Measurements from ENCODE around the gene BBS9. TPM values are rescaled to one million over a fixed set of nuclear protein-coding genes. Genes with fewer than 3 reads are reported as not detected.
A peak's percentile ranks its signal among the peaks of the same experiment; 100 is the strongest.

Gene BBS9
- total and polyA plus RNA-seq, 2 experiments from 2014 or later, result 10.2 to 15.0 TPM

GRCh38 chr7:33243319-33243881 lies 114.0 kb downstream of the BBS9 start:
- Histone ChIP-seq H3K79me2 (ENCODE audit: insufficient read depth) (no peaks in the 10 kb centered on the region), H3K27me3 (replicated peaks; ENCODE audit: insufficient read depth) (no peaks in the 10 kb centered on the region), H3K9ac (no peak overlapping the region), H3K4me3 (no peak overlapping the region), H3K36me3 (ENCODE audit: low read depth) (no peaks in the 10 kb centered on the region), H3F3A (ENCODE audit: insufficient read depth) (no peaks in the 10 kb centered on the region), H2AFZ (no peak overlapping the region), H3K4me1 (ENCODE audit: insufficient read depth) (peaks cover 4% of the 10 kb centered on the region; the same call in 1 of the 2 replicates), H3K9me2 (ENCODE audit: insufficient read depth) (no peaks in the 10 kb centered on the region), H3K9me3 (ENCODE audit: low read depth) (no peaks in the 10 kb centered on the region), H3K27ac (no peak overlapping the region), H4K20me1 (ENCODE audit: insufficient read depth) (no peaks in the 10 kb centered on the region), H3K4me2 (ENCODE audit: unreplicated experiment) (no peak overlapping the region)
- TF ChIP-seq EZH2phosphoT487 (IDR thresholded peaks at IDR 0.05; ENCODE audit: insufficient read depth, low read depth) (no peak), EZH2 (IDR thresholded peaks at IDR 0.05; ENCODE audit: insufficient read depth, poor library complexity, severe bottlenecking) (no peak)
- in situ Hi-C loops (cut with MboI), result loop anchor here (25.0 kb wide), 1 partner anchor 694 kb away; no protein-coding TSS in a partner anchor
- 44 to 46% methylated on average over 2 of the region's 2 CpGs for WGBS, 2 experiments (ENCODE audit: low coverage in 1 of 2, low lambda C conversion rate in 2 of 2, missing lambda C conversion rate in 2 of 2)
- DNase-seq, result peak; percentile 77

GRCh38 chr7:33248671-33249070 lies 119.3 kb downstream of the BBS9 start:
- TF ChIP-seq EZH2phosphoT487 (IDR thresholded peaks at IDR 0.05; ENCODE audit: insufficient read depth, low read depth), result no peak
- TF ChIP-seq EZH2 (IDR thresholded peaks at IDR 0.05; ENCODE audit: insufficient read depth, poor library complexity, severe bottlenecking), result no peak
- H3K9me2 ChIP-seq (ENCODE audit: insufficient read depth), result no peaks in the 10 kb centered on the region

GRCh38 chr7:33250421-33250871 lies 121.1 kb downstream of the BBS9 start:
- Histone ChIP-seq H3K4me1 (ENCODE audit: insufficient read depth) (peaks cover 25% of the 10 kb centered on the region), H3F3A (ENCODE audit: insufficient read depth) (peaks cover 21% of the 10 kb centered on the region), H3K27ac (peak overlapping the region; percentile 52), H2AFZ (no peak overlapping the region), H3K27me3 (replicated peaks; ENCODE audit: insufficient read depth) (no peaks in the 10 kb centered on the region), H3K4me3 (no peak overlapping the region), H3K9me2 (ENCODE audit: insufficient read depth) (no peaks in the 10 kb centered on the region), H4K20me1 (ENCODE audit: insufficient read depth) (no peaks in the 10 kb centered on the region), H3K79me2 (ENCODE audit: insufficient read depth) (no peaks in the 10 kb centered on the region; the same call in 1 of the 2 replicates), H3K9me3 (ENCODE audit: low read depth) (no peaks in the 10 kb centered on the region), H3K4me2 (ENCODE audit: unreplicated experiment) (peak overlapping the region; percentile 21), H3K36me3 (ENCODE audit: low read depth) (no peaks in the 10 kb centered on the region), H3K9ac (no peak overlapping the region)
- no peak for TF ChIP-seq EZH2phosphoT487 (IDR thresholded peaks at IDR 0.05; ENCODE audit: insufficient read depth, low read depth)
- in situ Hi-C loops (cut with MboI), result no loop called here
- DNase-seq, result peak; percentile 66

More at GRCh38 chr7:33248671-33249070, 119.3 kb downstream of the BBS9 start:
- no peaks in the 10 kb centered on the region for H3K27me3 ChIP-seq (replicated peaks; ENCODE audit: insufficient read depth)
- H2AFZ ChIP-seq, result no peak overlapping the region
- in situ Hi-C loops (cut with MboI), result loop anchor here (25.0 kb wide), 1 partner anchor 689 kb away; no protein-coding TSS in a partner anchor
- H3K4me3 ChIP-seq, result no peak overlapping the region
- H3K27ac ChIP-seq, result no peak overlapping the region
- no peaks in the 10 kb centered on the region for H3K79me2 ChIP-seq (ENCODE audit: insufficient read depth)
- 97 to 99% methylated on average over 4 of the region's 4 CpGs for WGBS, 2 experiments (ENCODE audit: low coverage in 1 of 2, low lambda C conversion rate in 2 of 2, missing lambda C conversion rate in 2 of 2)
- DNase-seq, result no peak
- H3K4me2 ChIP-seq (ENCODE audit: unreplicated experiment), result no peak overlapping the region
- no peaks in the 10 kb centered on the region for H3K9me3 ChIP-seq (ENCODE audit: low read depth)
- H3K4me1 ChIP-seq (ENCODE audit: insufficient read depth), result peaks cover 26% of the 10 kb centered on the region
- H4K20me1 ChIP-seq (ENCODE audit: insufficient read depth), result no peaks in the 10 kb centered on the region
- H3K36me3 ChIP-seq (ENCODE audit: low read depth), result no peaks in the 10 kb centered on the region
- no peak overlapping the region for H3K9ac ChIP-seq
- peaks cover 21% of the 10 kb centered on the region for H3F3A ChIP-seq (ENCODE audit: insufficient read depth)

GRCh38 chr7:33251301-33251700 lies 121.9 kb downstream of the BBS9 start:
- no peaks in the 10 kb centered on the region for H4K20me1 ChIP-seq (ENCODE audit: insufficient read depth)
- H3K4me2 ChIP-seq (ENCODE audit: unreplicated experiment), result peak overlapping the region; percentile 21
- H3K4me3 ChIP-seq, result no peak overlapping the region
- peak; percentile 5 for DNase-seq
- H3K9me3 ChIP-seq (ENCODE audit: low read depth), result no peaks in the 10 kb centered on the region
- in situ Hi-C loops (cut with MboI), result no loop called here
- peaks cover 21% of the 10 kb centered on the region for H3F3A ChIP-seq (ENCODE audit: insufficient read depth)
- no peak overlapping the region for H3K9ac ChIP-seq
- H3K27ac ChIP-seq, result peak overlapping the region; percentile 52
- H3K9me2 ChIP-seq (ENCODE audit: insufficient read depth), result no peaks in the 10 kb centered on the region
- H3K4me1 ChIP-seq (ENCODE audit: insufficient read depth), result peaks cover 25% of the 10 kb centered on the region
- H3K36me3 ChIP-seq (ENCODE audit: low read depth), result no peaks in the 10 kb centered on the region
- H3K79me2 ChIP-seq (ENCODE audit: insufficient read depth), result no peaks in the 10 kb centered on the region; the same call in 1 of the 2 replicates
- no peak overlapping the region for H2AFZ ChIP-seq
- no peak for TF ChIP-seq EZH2 (IDR thresholded peaks at IDR 0.05; ENCODE audit: insufficient read depth, poor library complexity, severe bottlenecking)
- no peak for TF ChIP-seq EZH2phosphoT487 (IDR thresholded peaks at IDR 0.05; ENCODE audit: insufficient read depth, low read depth)
- H3K27me3 ChIP-seq (replicated peaks; ENCODE audit: insufficient read depth), result no peaks in the 10 kb centered on the region

GRCh38 chr7:33258491-33258951 lies 129.2 kb downstream of the BBS9 start:
- peak; percentile 74 for DNase-seq
- H3K27ac ChIP-seq, result peak overlapping the region; percentile 19
- H3K36me3 ChIP-seq (ENCODE audit: low read depth), result no peaks in the 10 kb centered on the region
- peak overlapping the region; percentile 22 for H3K4me2 ChIP-seq (ENCODE audit: unreplicated experiment)
- H3K79me2 ChIP-seq (ENCODE audit: insufficient read depth), result no peaks in the 10 kb centered on the region; the same call in 1 of the 2 replicates
- H3K9me3 ChIP-seq (ENCODE audit: low read depth), result no peaks in the 10 kb centered on the region
- no peak overlapping the region for H3K4me3 ChIP-seq
- H3F3A ChIP-seq (ENCODE audit: insufficient read depth), result peaks cover 13% of the 10 kb centered on the region
- 0 out of 2 replicates have a peak, but pooled peaks have one; percentile 42 for TF ChIP-seq EZH2phosphoT487 (IDR thresholded peaks at IDR 0.05; ENCODE audit: insufficient read depth, low read depth)
- TF ChIP-seq EZH2 (IDR thresholded peaks at IDR 0.05; ENCODE audit: insufficient read depth, poor library complexity, severe bottlenecking), result no peak
- H4K20me1 ChIP-seq (ENCODE audit: insufficient read depth), result no peaks in the 10 kb centered on the region
- no peak overlapping the region for H2AFZ ChIP-seq
- no peak overlapping the region for H3K9ac ChIP-seq
- H3K4me1 ChIP-seq (ENCODE audit: insufficient read depth), result peaks cover 42% of the 10 kb centered on the region
- no peaks in the 10 kb centered on the region for H3K27me3 ChIP-seq (replicated peaks; ENCODE audit: insufficient read depth)
- in situ Hi-C loops (cut with MboI), result no loop called here
- no peaks in the 10 kb centered on the region for H3K9me2 ChIP-seq (ENCODE audit: insufficient read depth)

All from GM23248 (cell line).